ENCODE measurements around the gene TTC34.

The TTC34 gene

GRCh38 chr1:2823921-2824610 lies 22.6 kb upstream of the TTC34 start:
- CTCF ChIA-PET = no interaction called here
- TF ChIP-seq FOXM1 (IDR thresholded peaks at IDR 0.05; ENCODE audit: borderline replicate concordance) (no peak), TARDBP (IDR thresholded peaks at IDR 0.05) (no peak), ELF4 (IDR thresholded peaks at IDR 0.05) (no peak), ARNT (IDR thresholded peaks at IDR 0.05) (no peak), HDGF (IDR thresholded peaks at IDR 0.05; ENCODE audit: borderline replicate concordance) (no peak), LEF1 (IDR thresholded peaks at IDR 0.05; ENCODE audit: borderline replicate concordance) (no peak), SUZ12 (IDR thresholded peaks at IDR 0.05) (no peak), FOXK2 (IDR thresholded peaks at IDR 0.05) (no peak), BHLHE40 (IDR thresholded peaks at IDR 0.05; ENCODE audit: borderline replicate concordance) (no peak), ZNF384 (IDR thresholded peaks at IDR 0.05) (no peak), FOXA1 (IDR thresholded peaks at IDR 0.05) (no peak), PKNOX1 (IDR thresholded peaks at IDR 0.05) (no peak), SP1 (IDR thresholded peaks at IDR 0.05) (no peak), L3MBTL2 (conservative IDR thresholded peaks at IDR 0.05) (no peak), CTBP1 (IDR thresholded peaks at IDR 0.05; ENCODE audit: borderline replicate concordance) (no peak), NFRKB (IDR thresholded peaks at IDR 0.05) (no peak)
- POLR2A ChIA-PET = no interaction called here

GRCh38 chr1:2822621-2823145 lies 21.2 kb upstream of the TTC34 start:
- TF ChIP-seq L3MBTL2 (conservative IDR thresholded peaks at IDR 0.05) (no peak), SP1 (IDR thresholded peaks at IDR 0.05) (no peak), FOXA1 (IDR thresholded peaks at IDR 0.05) (no peak), TARDBP (IDR thresholded peaks at IDR 0.05) (no peak), ARNT (IDR thresholded peaks at IDR 0.05) (no peak), FOXM1 (IDR thresholded peaks at IDR 0.05; ENCODE audit: borderline replicate concordance) (no peak), CTBP1 (IDR thresholded peaks at IDR 0.05; ENCODE audit: borderline replicate concordance) (no peak), SUZ12 (IDR thresholded peaks at IDR 0.05) (no peak), ELF4 (IDR thresholded peaks at IDR 0.05) (no peak), HDGF (IDR thresholded peaks at IDR 0.05; ENCODE audit: borderline replicate concordance) (no peak), NFRKB (IDR thresholded peaks at IDR 0.05) (no peak), FOXK2 (IDR thresholded peaks at IDR 0.05) (no peak), LEF1 (IDR thresholded peaks at IDR 0.05; ENCODE audit: borderline replicate concordance) (no peak)
- ChIA-PET CTCF (interaction anchor here (1.9 kb wide), 1 partner anchor 99 kb away, joined by 7 read pairs; no protein-coding TSS in a partner anchor), POLR2A (no interaction called here)
- no peak for DNase-seq (ENCODE audit: extremely low spot score)

More at GRCh38 chr1:2823921-2824610, 22.6 kb upstream of the TTC34 start:
- no peak for DNase-seq (ENCODE audit: extremely low spot score)

DNA sequence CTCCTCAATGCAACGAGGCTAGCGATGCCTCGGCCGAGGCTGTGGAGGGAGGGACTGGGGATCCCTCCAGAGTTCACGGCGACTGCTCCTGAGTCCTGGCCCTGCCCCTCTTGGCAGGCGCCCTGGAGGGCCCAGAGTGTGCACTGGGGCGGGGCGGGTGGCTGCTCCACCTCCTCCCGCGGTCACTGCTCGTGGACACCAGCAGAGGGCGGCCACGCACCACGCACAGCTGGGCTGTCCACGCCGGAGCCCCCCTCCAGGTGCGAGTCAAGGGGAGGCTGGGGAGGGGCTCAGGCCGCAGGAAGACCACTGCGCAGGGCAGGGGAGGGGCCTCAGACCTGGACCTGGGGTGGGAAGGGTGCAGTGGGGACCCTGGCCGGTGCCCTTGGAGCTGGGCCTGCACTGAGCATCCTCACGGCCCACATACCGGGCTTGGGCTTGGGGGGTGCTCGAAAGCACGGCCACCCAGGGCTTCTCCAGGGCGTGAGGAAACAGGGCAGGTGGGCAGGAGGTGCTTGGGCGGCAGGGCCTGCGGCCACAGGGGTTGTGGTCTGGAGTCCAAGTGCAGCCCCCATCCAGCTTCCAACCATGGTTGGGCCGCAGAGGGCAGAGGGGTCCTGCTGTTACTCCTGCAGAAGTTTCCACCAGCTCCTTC lies 20.6 kb upstream of the TTC34 start:
- ChIA-PET CTCF (interaction anchor here (0.8 to 1.9 kb wide), 3 partner anchors 99 to 281 kb away, joined by 3 to 7 read pairs (median 4); no protein-coding TSS in a partner anchor), POLR2A (no interaction called here)
- TF ChIP-seq ELF4 (IDR thresholded peaks at IDR 0.05) = no peak
- TF ChIP-seq SUZ12 (IDR thresholded peaks at IDR 0.05) = no peak
- no peak for TF ChIP-seq FOXA1 (IDR thresholded peaks at IDR 0.05)
- TF ChIP-seq TARDBP (IDR thresholded peaks at IDR 0.05) = no peak
- TF ChIP-seq FOXK2 (IDR thresholded peaks at IDR 0.05) = no peak
- no peak for TF ChIP-seq LEF1 (IDR thresholded peaks at IDR 0.05; ENCODE audit: borderline replicate concordance)
- no peak for TF ChIP-seq NFRKB (IDR thresholded peaks at IDR 0.05)
- no peak for TF ChIP-seq ZNF384 (IDR thresholded peaks at IDR 0.05)
- no peak for TF ChIP-seq SP1 (IDR thresholded peaks at IDR 0.05)
- no peak for TF ChIP-seq ARNT (IDR thresholded peaks at IDR 0.05)
- no peak for TF ChIP-seq PKNOX1 (IDR thresholded peaks at IDR 0.05)
- TF ChIP-seq CTBP1 (IDR thresholded peaks at IDR 0.05; ENCODE audit: borderline replicate concordance) = no peak
- no peak for TF ChIP-seq L3MBTL2 (conservative IDR thresholded peaks at IDR 0.05)
- DNase-seq (ENCODE audit: extremely low spot score) = peak; percentile 75

DNA sequence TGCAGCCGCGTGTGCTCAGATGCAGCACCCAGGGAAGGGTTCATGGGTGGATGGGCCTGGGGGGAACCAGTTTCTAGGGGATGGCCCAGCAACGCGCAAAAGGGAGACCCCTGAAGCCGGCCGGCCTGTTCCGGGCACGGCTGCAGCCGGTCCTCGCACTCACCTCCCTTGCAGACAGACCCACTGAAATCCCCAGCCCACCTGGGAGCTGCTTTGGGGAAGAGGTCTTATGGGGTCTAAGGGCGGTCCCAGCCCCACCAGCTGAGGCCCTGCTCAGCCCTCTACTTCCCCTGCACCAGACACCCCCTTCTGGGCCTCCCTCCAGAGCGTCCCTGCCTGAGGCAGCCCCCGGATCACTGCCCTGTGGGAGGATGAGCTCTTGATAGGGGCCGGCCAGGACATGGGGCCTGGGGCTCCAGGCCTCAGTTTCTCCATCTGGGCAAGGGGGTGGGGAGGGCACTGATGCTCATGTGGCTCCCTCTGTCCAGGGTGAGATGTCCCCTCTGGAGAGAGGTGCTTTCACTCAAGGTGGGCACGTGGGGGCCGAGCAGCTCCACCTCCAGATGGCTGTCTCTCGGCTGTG lies 20.0 kb upstream of the TTC34 start:
- POLR2A ChIA-PET = no interaction called here
- CTCF ChIA-PET = interaction anchor here (0.8 to 1.9 kb wide), 3 partner anchors 100 to 282 kb away, joined by 3 to 7 read pairs (median 4); no protein-coding TSS in a partner anchor

More for the DNA sequence above, 20.0 kb upstream of the TTC34 start:
- TF ChIP-seq ARNT (IDR thresholded peaks at IDR 0.05) (no peak), SUZ12 (IDR thresholded peaks at IDR 0.05) (no peak), FOXK2 (IDR thresholded peaks at IDR 0.05) (no peak), ZNF384 (IDR thresholded peaks at IDR 0.05) (no peak), L3MBTL2 (conservative IDR thresholded peaks at IDR 0.05) (no peak), BHLHE40 (IDR thresholded peaks at IDR 0.05; ENCODE audit: borderline replicate concordance) (no peak), LEF1 (IDR thresholded peaks at IDR 0.05; ENCODE audit: borderline replicate concordance) (no peak), HDGF (IDR thresholded peaks at IDR 0.05; ENCODE audit: borderline replicate concordance) (no peak), CTBP1 (IDR thresholded peaks at IDR 0.05; ENCODE audit: borderline replicate concordance) (no peak), PKNOX1 (IDR thresholded peaks at IDR 0.05) (no peak), TARDBP (IDR thresholded peaks at IDR 0.05) (no peak), FOXA1 (IDR thresholded peaks at IDR 0.05) (no peak), FOXM1 (IDR thresholded peaks at IDR 0.05; ENCODE audit: borderline replicate concordance) (no peak), ELF4 (IDR thresholded peaks at IDR 0.05) (no peak), SP1 (IDR thresholded peaks at IDR 0.05) (no peak), NFRKB (IDR thresholded peaks at IDR 0.05) (no peak)
- DNase-seq (ENCODE audit: extremely low spot score) = no peak

Measured in HEK293T (cell line).